Ecto neural progenitor cell (in vitro differentiated cells): ENCODE results near the gene TSPOAP1.

ENCODE experiments used
- DNase-seq: peaks from one replicate; pipeline ENCODE4 v3.0.0-alpha.2; 2018; ENCODE audit warnings: low spot score

Gene TSPOAP1

GRCh38 chr17:58339755-58340404 lies 11.3 kb upstream of the TSPOAP1 start:
- DNase-seq: no peak

DNA sequence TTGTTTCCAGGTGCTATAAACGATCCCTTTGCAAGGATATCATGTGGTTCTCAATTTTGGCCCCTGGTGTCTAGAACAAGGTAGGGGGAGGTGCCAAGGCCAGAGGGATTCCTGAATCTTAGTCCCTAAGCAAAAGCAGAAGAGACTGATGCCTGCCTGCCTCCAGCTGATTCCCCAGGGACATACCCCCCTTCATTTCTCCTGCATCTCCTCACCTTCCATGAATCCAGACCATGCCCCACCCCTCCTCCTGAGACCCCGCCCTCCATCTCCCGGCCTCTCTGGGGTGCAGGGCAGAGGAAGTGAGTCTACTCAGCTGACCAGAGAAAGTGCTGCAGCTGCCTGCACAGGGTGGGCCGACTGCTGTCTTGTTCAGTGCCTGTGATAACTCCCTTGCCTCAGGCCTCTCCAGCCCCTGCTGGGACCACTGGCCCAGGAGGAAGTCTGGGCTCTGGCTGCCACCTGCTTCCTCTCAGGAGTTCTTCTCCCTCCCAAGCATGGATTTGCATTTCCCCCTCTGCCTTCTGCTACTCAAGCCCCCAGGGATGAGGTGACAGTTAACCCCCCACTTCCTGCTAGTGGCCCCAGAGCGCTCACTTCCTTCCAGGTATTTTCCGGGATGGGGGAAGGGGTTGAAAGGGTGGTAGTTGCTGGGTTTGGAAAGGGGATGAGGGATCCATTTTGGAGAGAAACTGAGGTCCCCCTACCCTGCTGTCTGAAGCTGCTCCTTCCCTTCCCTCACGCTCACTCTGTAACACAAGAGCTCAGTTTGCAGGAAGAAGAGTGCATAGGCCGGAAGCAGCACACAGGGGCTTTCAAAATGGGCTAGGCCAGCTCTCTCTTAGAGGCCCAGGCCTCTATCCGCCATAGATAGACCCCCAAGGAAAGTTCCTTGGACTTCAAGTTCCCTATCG lies 10.5 kb upstream of the TSPOAP1 start:
- DNase-seq: peak; percentile 78

DNA sequence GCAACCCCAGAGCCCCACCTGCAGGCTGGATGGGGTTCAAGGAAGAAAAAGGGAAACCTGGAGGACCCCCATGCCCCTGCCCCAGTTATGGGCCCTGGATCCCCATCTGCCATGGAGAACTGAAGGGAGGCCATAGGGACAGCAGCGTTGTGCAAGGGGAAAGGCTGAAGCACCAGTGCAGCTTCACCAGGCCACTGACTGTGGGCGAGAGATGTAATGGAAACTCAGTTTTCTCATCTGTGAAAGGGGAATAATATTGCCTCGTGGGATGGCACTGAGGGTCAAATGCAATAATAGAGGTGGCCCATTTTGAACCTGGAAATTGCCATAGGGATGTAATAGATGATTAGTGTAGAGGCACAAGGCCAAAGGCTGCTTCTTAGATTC lies 9.9 kb upstream of the TSPOAP1 start:
- DNase-seq: no peak

- DNase-seq: peak; percentile 89
Observed at GRCh38 chr17:58337600-58338453, 9.2 kb upstream of the TSPOAP1 start.

- peak; percentile 55 for DNase-seq
Observed at GRCh38 chr17:58337210-58337599, 8.6 kb upstream of the TSPOAP1 start.

DNA sequence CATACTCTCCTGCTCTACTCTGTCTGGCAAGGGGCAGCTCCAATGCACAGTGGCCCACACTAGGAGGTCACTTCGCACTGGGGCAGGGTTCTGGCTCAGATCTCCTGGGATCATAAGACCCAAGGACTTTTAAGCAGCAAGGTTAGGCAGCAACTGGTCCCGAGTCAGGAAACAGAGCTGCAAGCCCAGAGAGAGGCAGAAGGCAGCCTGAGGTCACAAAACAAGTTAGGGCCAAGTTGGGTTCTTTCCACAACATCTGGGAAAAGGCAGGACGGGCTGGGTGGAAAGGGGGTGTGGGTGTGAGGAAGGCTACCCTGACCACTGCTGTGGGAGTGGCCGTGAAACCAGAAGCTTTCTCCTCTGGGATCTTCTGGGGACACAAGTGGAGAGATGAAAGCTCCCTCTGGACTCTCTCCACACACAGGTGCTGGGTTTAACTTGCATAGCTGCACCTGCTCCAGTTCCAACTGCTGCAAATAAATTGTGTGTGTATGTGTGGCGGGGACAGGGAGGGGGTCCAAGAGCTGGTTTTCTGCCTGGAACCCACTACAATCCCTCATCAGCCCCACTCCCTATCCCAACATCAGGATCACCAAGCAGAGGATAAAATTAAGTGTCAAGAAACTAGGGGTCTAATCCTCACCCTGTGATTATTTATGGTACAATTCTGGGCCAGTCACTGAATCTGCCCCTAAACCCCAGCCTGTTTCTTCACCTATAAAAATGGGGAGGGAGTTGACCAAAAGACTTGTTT lies 8.0 kb upstream of the TSPOAP1 start:
- DNase-seq: peak; percentile 48

GRCh38 chr17:58335779-58336455 lies 7.3 kb upstream of the TSPOAP1 start:
- DNase-seq: peak; percentile 47

DNA sequence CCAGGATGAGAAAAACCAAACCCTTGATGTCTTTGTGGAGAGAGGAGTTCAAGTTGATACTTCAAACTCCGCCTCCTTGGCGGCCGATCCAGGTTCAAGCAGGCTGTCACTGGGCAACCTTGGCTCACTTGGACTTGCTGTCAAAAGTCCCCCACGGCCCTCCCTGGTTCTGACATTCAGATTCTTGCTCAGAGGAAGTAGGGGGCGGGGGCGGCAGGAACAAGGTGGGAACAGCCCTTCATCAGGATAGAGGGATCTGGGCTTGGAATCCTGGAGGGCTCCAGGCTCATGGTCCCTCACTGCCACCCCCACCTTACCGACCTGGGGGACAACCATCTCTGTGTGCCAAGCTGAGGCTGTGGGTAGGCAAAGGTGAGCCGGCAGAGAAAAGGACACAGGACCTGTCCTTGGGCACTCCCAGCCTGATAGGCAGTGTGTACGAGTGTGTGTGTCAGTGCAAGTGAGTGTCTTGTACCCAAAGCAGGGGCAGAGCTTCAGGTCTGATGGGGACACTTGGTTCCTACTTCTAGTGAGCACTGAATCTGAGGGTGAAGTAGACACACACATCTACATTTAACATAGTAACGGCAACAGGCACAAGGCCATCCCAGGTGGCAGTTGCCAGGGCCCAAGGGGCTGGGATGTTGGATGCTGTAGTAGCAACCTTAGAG lies 6.6 kb upstream of the TSPOAP1 start:
- DNase-seq: no peak

DNA sequence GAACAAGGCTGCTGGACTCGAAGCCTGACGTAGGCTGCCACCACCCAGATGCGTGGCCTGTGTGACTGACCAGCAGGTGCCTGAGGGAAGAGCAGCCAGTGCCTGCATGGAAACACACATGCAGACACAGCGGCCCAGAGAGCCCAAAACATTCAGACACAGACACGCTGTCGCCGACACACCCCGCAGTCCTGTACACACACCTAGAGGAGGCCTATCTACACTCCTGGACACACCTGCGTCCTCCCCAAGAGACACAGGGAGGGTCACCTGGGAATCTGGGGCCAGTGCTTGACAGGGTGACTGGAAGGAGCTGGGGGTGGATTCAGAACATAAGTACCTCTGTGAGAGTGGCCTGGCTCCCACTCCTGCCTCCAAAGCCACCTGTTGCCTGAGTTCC lies 6.1 kb upstream of the TSPOAP1 start:
- DNase-seq: no peak

DNA sequence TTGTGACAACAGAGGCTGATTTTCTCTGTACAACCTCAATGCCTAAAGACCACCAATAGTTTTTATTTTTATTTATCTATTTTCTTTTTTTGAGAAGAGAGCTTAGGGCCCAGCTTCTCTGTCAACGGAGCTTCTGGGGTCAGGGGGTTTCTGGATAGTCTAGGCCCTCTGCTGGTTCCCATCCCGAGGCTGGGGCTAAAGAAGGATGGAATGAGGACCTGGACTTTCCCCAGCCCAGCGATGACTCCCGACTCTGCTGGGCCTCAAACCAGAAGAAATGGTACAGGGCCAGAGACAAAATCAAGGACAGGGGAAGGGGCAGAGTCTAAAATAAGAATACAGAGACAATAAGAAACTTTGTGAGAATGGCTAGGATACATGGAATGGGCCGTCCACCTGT lies 5.7 kb upstream of the TSPOAP1 start:
- no peak for DNase-seq

DNA sequence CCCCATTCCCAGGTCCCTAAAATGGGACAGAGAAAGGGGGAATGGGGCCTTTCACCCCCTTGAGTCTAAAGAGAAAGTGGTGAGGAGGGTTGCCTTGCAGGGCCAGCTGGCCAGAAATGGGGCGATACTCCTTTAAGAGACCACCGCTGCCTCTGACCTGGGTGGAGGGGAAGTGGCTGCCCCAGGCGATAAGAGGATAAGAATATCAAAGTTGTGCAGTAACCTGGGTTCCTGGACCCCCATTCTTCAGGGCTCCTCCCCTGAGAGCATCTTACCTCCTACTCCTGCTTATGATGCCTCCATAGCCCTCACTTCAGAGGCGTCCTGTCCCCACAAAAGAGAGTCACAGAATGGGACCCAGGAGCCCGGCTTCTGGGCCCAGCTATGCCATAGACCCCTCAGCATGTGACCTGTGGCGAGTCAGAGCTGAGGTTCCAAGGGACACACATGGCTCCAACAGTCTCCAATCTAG lies 5.2 kb upstream of the TSPOAP1 start:
- no peak for DNase-seq

GRCh38 chr17:58332778-58333735 lies 4.5 kb upstream of the TSPOAP1 start:
- no peak for DNase-seq

DNA sequence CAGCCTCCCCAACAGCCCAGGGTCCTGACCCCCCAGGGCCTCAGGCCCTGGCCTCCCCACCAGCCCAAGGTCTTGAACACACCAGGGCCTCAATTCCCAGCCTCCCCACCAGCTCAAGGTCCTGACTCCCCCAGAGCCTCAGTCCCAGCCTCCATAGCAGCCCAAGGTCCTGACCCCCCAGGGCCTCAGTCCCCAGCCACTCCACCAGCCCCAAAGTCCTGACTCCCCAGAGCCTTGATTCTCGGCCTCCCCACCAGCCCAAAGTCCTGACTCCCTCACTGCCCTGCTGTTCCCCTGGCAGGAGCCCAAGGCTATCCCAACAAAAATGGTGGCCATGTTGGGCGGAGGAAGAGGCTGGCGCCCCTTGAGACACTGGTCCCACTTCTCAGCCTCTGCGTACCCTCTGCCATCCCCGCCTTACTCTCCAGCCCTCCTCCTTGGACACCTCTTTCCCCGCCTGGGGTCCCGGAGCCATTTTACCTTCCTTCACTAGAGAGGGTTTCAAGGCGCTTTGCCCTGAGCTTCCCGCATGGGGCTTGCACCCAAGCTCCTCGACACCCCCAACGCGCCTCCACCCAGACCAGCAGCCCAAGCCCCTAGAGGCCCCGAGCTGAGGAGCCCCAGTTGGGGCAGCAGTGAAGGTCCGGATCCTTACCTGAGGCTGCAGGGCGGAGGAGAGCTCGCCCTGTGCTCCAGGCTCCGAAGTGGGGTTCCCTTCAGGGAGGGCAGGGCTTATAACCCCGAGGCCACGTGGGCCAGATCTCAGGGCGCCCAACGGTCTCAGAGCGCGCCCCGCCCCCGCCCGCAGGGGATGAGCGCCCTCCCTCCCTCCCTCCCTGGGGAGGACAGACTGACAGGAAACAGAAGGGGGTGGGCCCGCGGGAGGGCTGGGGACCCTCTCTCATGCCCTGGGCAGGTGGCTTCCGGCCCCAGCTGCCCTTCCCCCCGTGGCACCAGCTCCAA lies 3.5 kb upstream of the TSPOAP1 start:
- no peak for DNase-seq

GRCh38 chr17:58330997-58331814 lies 2.6 kb upstream of the TSPOAP1 start:
- peak; percentile 44 for DNase-seq

- no peak for DNase-seq
Observed at GRCh38 chr17:58330538-58330996, 2.0 kb upstream of the TSPOAP1 start.

DNA sequence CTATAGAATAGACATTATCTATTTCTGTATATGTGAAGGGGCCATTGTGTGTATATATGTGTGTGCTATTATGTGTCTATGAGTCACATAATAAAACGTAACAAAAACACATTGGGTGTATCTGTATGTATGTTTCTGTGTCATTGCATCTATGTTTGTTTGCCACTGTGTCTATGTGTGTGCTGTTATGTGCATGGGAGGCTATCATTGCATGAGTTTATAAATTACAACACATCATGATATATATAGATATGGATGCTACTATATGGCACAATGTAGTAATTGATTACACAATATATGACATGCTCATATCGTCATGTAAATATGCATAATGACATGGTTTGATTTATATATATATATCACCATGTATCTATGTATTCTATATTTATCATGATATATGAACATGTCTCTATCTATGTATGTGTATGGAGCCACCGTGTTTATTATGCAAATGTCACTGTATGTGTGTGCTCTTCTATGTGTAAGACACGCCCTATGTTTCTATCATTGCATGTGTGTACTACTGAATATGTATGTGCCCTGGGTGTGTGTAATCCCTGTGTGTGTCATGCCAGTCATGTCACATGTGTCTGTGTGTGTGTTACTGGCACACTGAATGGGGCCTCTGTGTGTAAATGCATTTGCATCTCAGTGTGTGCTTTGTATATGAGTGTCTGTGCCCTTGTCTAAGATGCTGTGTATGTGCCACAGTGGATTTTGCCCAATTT lies 1.4 kb upstream of the TSPOAP1 start:
- DNase-seq: no peak
